HCT116 (cell line): Measurements from ENCODE around the gene TBC1D12. TPM values are rescaled to one million over a fixed set of nuclear protein-coding genes. Genes with fewer than 3 reads are reported as not detected.

Source experiments
- ATAC-seq: fragments of 200-7000 bp; cut with Tn5 transposase; 2 replicates; pipeline ENCODE4 v1.9.1; 2020; ENCODE audit warnings: mild to moderate bottlenecking, moderate library complexity
- BruUV-seq: library from RNA; stranded (reverse); fragments of 400-500 nt; replicated peaks from 2 replicates; lab custom pipeline; 2021; lab: Mats Ljungman, UMichigan
- CTCF ChIA-PET: fragments of 300-600 bp; sonication (Branson Sonifier 250); formaldehyde crosslinking; loops from one replicate; lab custom pipeline; 2021; ENCODE audit warnings: antibody characterized with exemption; lab: Charles Lee
- POLR2A ChIA-PET: fragments of 300-600, 350-600 bp; sonication (Branson Sonifier 250); formaldehyde crosslinking; loops from one replicate; lab custom pipeline; 2021; ENCODE audit warnings: antibody characterized with exemption; lab: Charles Lee
- RAD21 ChIA-PET, 2 experiments: fragments of 300-600 bp; sonication (Branson Sonifier 250); formaldehyde crosslinking; loops; one replicate each; lab custom pipeline; 2023; ENCODE audit warnings: low total read pairs in 2 of 2; ENCODE audit not compliant: uncharacterized antibody in 2 of 2, unreplicated experiment in 2 of 2, low non-redundant PET in 1 of 2; lab: Charles Lee
- DNase-seq: peaks from one replicate; pipeline ENCODE4 v3.0.0-alpha.2; 2010; ENCODE audit warnings: low read depth, low spot score
- H2AFZ ChIP-seq: fragments of 200-600 bp; shearing (Covaris generic), sonication (generic); 2 replicates; pipeline ENCODE4 v1.6.1; 2017; ENCODE audit warnings: low read depth, mixed run types, mixed read lengths, antibody characterized with exemption, low read length; ENCODE audit not compliant: poor library complexity, severe bottlenecking
- H3K27ac ChIP-seq: 2 replicates; pipeline ENCODE4 v1.5.1; 2012; ENCODE audit warnings: low read depth, low read length
- H3K27me3 ChIP-seq: fragments of 200-600 bp; sonication (generic); 2 replicates; pipeline ENCODE4 v1.6.1; 2016; ENCODE audit warnings: mixed run types, low read length, mixed read lengths; ENCODE audit not compliant: insufficient read depth
- H3K36me3 ChIP-seq, 2 experiments: fragments of 200-500 bp in 1 of 2; fragments of 200-600 bp in 1 of 2; sonication (Bioruptor generic) in 1 of 2; sonication (generic) in 1 of 2; 2 replicates each; pipeline versions ENCODE4 v1.5.1 to v1.6.1; 2014 to 2016; ENCODE audit warnings: low read length in 2 of 2, inconsistent platforms in 1 of 2, mixed read lengths in 1 of 2, mixed run types in 1 of 2; ENCODE audit not compliant: insufficient read depth in 2 of 2, control insufficient read depth in 1 of 2
- H3K4me1 ChIP-seq, 2 experiments: fragments of 200-600 bp in 1 of 2; sonication (generic) in 1 of 2; 2 replicates each; pipeline versions ENCODE4 v1.5.1 to v1.6.1; 2012 to 2017; ENCODE audit warnings: low read length in 2 of 2, inconsistent platforms in 1 of 2, mild to moderate bottlenecking in 1 of 2, mixed read lengths in 1 of 2, mixed run types in 1 of 2, moderate library complexity in 1 of 2; ENCODE audit not compliant: insufficient read depth in 2 of 2, control insufficient read depth in 1 of 2
- H3K4me2 ChIP-seq: fragments of 200-600 bp; sonication (generic); 2 replicates; pipeline ENCODE4 v1.6.1; 2017; ENCODE audit warnings: mixed run types, low read length, mixed read lengths
- H3K4me3 ChIP-seq, 2 experiments: fragments of 200-600 bp in 1 of 2; sonication (generic) in 1 of 2; replicated peaks in 1 of 2; 2 replicates each; pipeline ENCODE4 v1.5.1; 2011 to 2016; ENCODE audit warnings: low read length in 2 of 2, control low read depth in 1 of 2, low read depth in 1 of 2, mild to moderate bottlenecking in 1 of 2, mixed read lengths in 1 of 2, mixed run types in 1 of 2
- H3K79me2 ChIP-seq: fragments of 200-600 bp; sonication (generic); 2 replicates; pipeline ENCODE4 v1.6.1; 2017; ENCODE audit warnings: mild to moderate bottlenecking, mixed run types, low read length, moderate library complexity, mixed read lengths; ENCODE audit not compliant: insufficient read depth
- H3K9ac ChIP-seq: fragments of 200-600 bp; sonication (generic); 2 replicates; pipeline ENCODE4 v1.6.1; 2016; ENCODE audit warnings: low read length, mixed read lengths
- H3K9me2 ChIP-seq: fragments of 200-600 bp; sonication (generic), shearing (Covaris generic); 2 replicates; pipeline ENCODE4 v1.6.1; 2017; ENCODE audit warnings: mixed run types, mild to moderate bottlenecking, moderate library complexity; ENCODE audit not compliant: insufficient read depth
- H3K9me3 ChIP-seq, 2 experiments: fragments of 200-500 bp in 1 of 2; fragments of 200-600 bp in 1 of 2; sonication (Bioruptor generic) in 1 of 2; sonication (generic) in 1 of 2; 2 replicates each; pipeline ENCODE4 v1.6.1; 2014 to 2017; ENCODE audit warnings: low read length in 2 of 2, mixed read lengths in 2 of 2, inconsistent platforms in 1 of 2, low read depth in 1 of 2, mild to moderate bottlenecking in 1 of 2, mixed run types in 1 of 2, moderate library complexity in 1 of 2; ENCODE audit not compliant: control insufficient read depth in 1 of 2, insufficient read depth in 1 of 2
- H4K20me1 ChIP-seq: fragments of 200-600 bp; sonication (generic), shearing (Covaris generic); 2 replicates; pipeline ENCODE4 v1.6.1; 2017; ENCODE audit warnings: mixed run types, mild to moderate bottlenecking, moderate library complexity; ENCODE audit not compliant: insufficient read depth
- CBX3 ChIP-seq: IDR thresholded peaks from 2 replicates; pipeline ENCODE4 v1.6.1; 2012; ENCODE audit warnings: low read depth
- POLR2A ChIP-seq: IDR thresholded peaks from 2 replicates; pipeline ENCODE4 v1.7.0; 2011; ENCODE audit warnings: borderline replicate concordance; ENCODE audit not compliant: insufficient read depth, insufficient read length; ENCODE audit errors: extremely low read depth
- RAD21 ChIP-seq: IDR thresholded peaks from 2 replicates; pipeline ENCODE4 v1.6.1; 2012; ENCODE audit warnings: low read depth, mild to moderate bottlenecking
- SRF ChIP-seq: IDR thresholded peaks from 2 replicates; pipeline ENCODE4 v1.6.1; 2012; ENCODE audit warnings: low read depth
- ZFX ChIP-seq: fragments of 450-650 bp; IDR thresholded peaks from 2 replicates; pipeline ENCODE4 v1.6.1; 2017
- ZNF274 ChIP-seq: fragments of 200-500 bp; sonication (Bioruptor generic); IDR thresholded peaks from 2 replicates; pipeline ENCODE4 v1.6.1; 2014; ENCODE audit warnings: mild to moderate bottlenecking, low read depth, low read length, inconsistent platforms
- intact Hi-C: fragments of 100-400 bp; cut with micrococcal nuclease; formaldehyde crosslinking; loops from 2 replicates; pipeline ENCODE4 v1.10.0; 2022
- total RNA-seq: library from RNA; stranded (reverse); gene quantifications from one replicate; pipeline ENCODE4 v1.2.1, GENCODE V29; 2021; ENCODE audit not compliant: unreplicated experiment
- TF ChIP-seq, protein P1 (sequence below), 3 experiments: fragments of 200-600 bp in 1 of 3; sonication (generic) in 1 of 3; IDR thresholded peaks in 2 of 3; conservative IDR thresholded peaks in 1 of 3; 2 replicates each; pipeline ENCODE4 v1.5.1; 2012 to 2017; ENCODE audit warnings: low read depth in 2 of 3, low read length in 2 of 3, antibody characterized with exemption in 1 of 3, borderline replicate concordance in 1 of 3, control low read depth in 1 of 3, mild to moderate bottlenecking in 1 of 3, mixed read lengths in 1 of 3, mixed run types in 1 of 3, moderate library complexity in 1 of 3; ENCODE audit not compliant: insufficient read depth in 1 of 3

TBC1D12 gene
- total RNA-seq, 1 experiment from 2014 or later: 7.1 TPM

DNA sequence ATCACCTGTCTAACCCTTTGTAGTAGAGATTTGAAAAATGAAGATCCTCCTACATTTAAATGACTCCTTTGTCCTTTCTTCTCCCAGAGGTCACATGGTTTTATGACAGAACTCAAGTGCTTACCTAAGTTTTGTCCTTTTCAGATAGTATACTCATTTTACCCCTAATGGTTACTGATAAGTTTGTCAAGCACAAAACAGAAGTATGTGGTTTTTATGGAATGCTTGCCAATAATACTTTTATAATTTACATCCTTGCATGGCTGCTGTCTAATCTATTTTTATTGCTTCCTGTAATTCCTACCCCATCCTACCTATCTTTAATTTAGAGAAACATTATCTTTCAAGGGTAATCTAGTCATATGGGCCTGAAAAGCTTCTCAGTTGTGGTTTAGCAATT lies 180.8 kb downstream of the TBC1D12 start:
- Histone ChIP-seq H3K27ac (no peak overlapping the region), H3K9me2 (no peaks in the 10 kb centered on the region), H3K9me3 (no peaks in the 10 kb centered on the region), H2AFZ (no peak overlapping the region), H3K36me3 (peaks cover 8 to 13% of the 10 kb centered on the region in 2 experiments; a peak in 2 of 4 replicates), H3K27me3 (no peaks in the 10 kb centered on the region), H3K79me2 (peaks cover 10% of the 10 kb centered on the region; the same call in 1 of the 2 replicates), H3K9ac (no peak overlapping the region), H3K4me2 (no peak overlapping the region), H4K20me1 (no peaks in the 10 kb centered on the region), H3K4me1 (no peaks in the 10 kb centered on the region), H3K4me3 (no peak overlapping the region)
- TF ChIP-seq CBX3 (no peak), ZNF274 (no peak), POLR2A (no peak), ZFX (no peak), SRF (no peak), RAD21 (no peak)
- TF ChIP-seq, protein P1, sequence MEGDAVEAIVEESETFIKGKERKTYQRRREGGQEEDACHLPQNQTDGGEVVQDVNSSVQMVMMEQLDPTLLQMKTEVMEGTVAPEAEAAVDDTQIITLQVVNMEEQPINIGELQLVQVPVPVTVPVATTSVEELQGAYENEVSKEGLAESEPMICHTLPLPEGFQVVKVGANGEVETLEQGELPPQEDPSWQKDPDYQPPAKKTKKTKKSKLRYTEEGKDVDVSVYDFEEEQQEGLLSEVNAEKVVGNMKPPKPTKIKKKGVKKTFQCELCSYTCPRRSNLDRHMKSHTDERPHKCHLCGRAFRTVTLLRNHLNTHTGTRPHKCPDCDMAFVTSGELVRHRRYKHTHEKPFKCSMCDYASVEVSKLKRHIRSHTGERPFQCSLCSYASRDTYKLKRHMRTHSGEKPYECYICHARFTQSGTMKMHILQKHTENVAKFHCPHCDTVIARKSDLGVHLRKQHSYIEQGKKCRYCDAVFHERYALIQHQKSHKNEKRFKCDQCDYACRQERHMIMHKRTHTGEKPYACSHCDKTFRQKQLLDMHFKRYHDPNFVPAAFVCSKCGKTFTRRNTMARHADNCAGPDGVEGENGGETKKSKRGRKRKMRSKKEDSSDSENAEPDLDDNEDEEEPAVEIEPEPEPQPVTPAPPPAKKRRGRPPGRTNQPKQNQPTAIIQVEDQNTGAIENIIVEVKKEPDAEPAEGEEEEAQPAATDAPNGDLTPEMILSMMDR (IDR thresholded peaks at IDR 0.05 in 2 of 3, conservative IDR thresholded peaks at IDR 0.05 in 1 of 3; ENCODE audit: borderline replicate concordance in 1 of 3, insufficient read depth in 1 of 3, low read depth in 2 of 3, low read length in 2 of 3): no peak
- DNase-seq (no peak), ATAC-seq (no peak)
- ChIA-PET CTCF (no interaction called here), RAD21 (no interaction called here), POLR2A (no interaction called here)
- no TSS peak for BruUV-seq
- intact Hi-C loops: no loop called here

Other genes starting within 250 kb of the TBC1D12 start
- gene NOC3L, start 39.6 kb upstream of the TBC1D12 start, total RNA-seq: 45.5 TPM
- 134 TPM for gene HELLS, start 143.2 kb downstream of the TBC1D12 start, total RNA-seq